ENCODE measurements around the gene NTN1.
A peak's percentile ranks its signal among the peaks of the same experiment; 100 is the strongest.

The NTN1 gene

GRCh38 chr17:9169116-9169515 lies 147.8 kb downstream of the NTN1 start:
- no peak for DNase-seq

DNA sequence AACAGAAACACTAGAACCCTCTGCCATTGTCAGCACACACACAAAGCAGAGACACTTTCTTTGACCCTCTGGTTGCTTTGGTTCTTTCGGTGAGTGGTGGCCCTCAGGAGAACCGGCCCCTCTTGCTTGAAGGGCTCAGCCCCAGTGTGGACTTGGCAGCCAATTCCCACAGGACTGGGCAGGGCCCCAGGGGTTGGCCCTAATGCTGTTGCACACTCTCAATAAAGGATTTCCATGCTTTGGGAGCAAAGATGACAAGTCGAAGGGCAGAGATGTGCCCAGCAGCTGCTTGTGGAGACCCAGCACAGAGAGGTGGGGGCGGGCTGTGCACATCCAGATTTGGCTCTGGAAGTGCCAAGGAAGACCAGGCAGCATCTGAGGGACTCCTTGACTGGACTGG lies 149.0 kb downstream of the NTN1 start:
- DNase-seq: no peak

- no peak for DNase-seq
Observed at GRCh38 chr17:9170853-9171252, 149.5 kb downstream of the NTN1 start.

- no peak for DNase-seq
Observed at GRCh38 chr17:9173386-9173983, 152.2 kb downstream of the NTN1 start.

DNA sequence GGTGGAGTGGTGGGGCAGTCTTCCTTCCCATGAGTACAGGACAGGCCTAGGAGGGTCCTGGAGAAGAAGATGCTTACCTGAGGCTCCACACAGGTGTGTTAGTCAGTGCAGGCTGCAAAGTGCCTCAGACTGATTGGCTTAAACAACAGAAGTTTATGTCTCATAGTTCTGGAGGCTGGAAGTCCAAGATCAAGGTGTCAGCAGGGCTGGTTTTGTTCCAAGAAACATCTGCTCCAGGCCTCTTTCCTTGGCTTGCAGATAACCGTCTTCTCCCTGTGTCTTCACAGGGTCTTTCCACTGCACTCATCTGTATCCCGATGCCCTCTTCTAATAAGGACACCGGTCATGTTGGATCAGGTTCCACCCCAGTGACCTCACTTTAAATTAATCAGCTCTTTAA lies 153.0 kb downstream of the NTN1 start:
- no peak for DNase-seq

- DNase-seq: no peak
Observed at GRCh38 chr17:9174779-9175574, 153.7 kb downstream of the NTN1 start.

DNA sequence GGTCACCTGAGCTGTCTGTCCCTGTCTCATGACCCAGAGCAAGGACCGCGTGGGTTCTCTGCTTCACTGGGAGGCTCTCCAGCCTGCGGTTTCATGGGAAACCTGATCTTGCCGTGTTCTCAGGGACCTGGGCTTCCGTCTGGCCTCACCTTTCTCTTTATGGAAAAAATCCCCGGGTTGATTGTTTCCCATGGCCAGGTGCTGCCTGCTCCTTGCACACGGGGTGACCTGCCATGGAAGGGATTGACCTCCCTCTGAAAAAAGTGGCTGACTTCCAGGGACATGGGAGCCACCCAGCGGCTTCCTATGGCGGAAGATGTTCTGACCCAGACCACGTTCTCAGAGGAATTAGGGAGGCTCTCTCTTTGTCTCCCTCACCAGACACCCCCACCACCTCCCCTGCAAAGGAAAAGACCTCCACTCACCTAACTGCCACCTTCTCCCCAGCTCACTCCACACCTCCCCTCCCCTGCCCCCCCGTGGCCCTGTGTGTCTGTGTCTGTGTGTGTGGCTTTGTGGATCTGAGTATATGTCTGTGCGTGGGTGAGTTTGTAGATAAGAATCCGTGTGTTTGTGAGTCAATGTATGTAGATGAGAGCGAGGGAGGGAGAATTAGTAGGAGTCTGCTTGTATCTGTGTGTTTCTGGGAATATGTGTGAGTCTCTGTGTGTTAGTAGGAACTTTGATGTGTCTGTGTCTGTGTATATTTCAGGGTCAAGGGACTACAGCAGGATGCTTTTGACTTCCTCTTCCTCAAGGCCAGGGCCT lies 154.6 kb downstream of the NTN1 start:
- peak; percentile 8 for DNase-seq

DNA sequence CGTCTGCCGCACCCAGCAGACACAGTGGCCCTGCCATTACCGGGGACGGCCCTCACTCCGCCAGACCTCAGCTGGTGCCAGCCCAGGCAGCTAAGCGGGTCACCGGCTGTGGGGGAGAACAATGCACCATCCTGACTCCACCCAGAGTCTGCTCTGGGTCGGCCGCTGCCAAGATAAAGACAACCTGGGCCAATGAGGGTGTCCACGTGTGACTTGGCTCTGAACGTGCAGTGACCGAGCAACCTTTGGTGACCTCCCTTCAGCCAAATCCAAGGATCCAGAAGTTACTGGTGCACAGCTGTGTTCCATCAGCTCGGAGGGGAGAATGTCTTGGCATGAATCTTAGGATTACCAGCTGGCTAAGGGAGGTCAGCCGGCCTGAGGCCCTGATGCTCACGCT lies 155.9 kb downstream of the NTN1 start:
- no peak for DNase-seq

GRCh38 chr17:9178319-9178718 lies 157.0 kb downstream of the NTN1 start:
- DNase-seq: no peak

- DNase-seq: no peak
Observed at GRCh38 chr17:9179602-9180001, 158.3 kb downstream of the NTN1 start.

DNA sequence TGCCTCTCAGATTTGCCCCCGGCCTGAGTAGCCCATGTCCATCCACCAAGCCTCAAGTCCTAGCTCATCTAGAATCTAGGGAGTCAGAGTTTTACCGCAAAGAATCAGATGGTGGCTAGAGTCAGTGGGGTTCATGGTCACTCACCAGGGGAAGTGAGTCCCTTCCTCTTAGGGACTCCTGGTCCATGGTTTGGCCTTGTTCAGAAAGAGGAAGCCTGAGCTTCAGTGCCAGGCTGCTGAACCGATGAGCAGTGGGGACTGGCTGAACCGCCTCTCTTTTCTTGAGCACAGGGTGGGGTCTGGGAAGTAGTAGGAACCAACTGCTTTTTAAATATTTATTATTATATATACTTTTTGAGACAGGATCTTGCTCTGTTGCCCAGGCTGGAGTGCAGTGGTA lies 160.3 kb downstream of the NTN1 start:
- DNase-seq: no peak

DNA sequence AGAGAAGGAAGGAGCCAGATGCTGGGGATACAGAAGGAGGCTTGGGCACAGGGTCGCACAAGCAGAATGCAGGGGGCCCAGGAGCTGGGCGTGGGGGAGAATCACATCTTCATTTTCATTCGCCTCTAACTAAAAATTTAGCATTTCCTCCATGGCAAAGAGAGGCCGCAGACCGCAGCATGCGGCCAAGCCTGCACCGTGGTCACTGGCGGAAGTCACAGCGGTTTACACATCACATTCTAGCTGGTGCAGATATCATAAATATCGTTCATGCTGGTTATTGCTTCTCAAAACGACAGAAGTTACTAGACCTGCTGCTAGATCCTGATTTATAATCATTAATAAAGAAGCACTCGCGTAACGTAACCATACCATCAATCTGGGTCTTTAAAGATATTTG lies 162.0 kb downstream of the NTN1 start:
- DNase-seq: no peak

- DNase-seq: no peak
Observed at GRCh38 chr17:9185142-9185541, 163.8 kb downstream of the NTN1 start.

DNA sequence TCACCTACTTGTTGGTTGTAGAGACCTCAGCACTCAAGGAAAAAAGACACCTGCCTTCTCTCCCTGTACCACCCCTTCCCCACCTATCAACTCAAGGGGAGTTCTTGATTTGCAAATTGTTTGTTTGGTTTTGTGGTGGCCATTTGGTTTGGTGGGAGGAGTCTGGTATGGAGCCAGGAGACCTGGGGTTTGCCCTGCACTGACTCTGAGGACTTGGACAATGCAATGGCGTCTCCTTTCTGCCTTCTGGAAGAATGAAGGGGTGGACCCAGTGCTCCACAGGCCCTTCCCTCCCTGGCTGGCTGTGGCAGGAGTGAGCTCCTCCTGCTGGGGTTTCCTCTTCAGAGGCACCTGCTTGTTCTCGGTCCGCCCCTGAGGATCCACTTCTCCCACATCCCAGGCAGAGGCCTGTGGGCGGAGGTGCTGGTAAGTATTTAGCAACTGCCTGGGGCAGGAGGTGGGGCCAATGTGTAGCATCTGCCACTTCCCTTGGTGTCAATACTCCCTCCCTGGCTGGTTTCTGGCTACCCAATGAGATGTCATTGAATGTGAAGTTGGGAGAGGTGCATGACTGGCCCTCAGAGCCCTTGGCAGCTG lies 164.5 kb downstream of the NTN1 start:
- no peak for DNase-seq

- no peak for DNase-seq
Observed at GRCh38 chr17:9187828-9188227, 166.5 kb downstream of the NTN1 start.

GRCh38 chr17:9188367-9188766 lies 167.1 kb downstream of the NTN1 start:
- no peak for DNase-seq

GRCh38 chr17:9189870-9190269 lies 168.6 kb downstream of the NTN1 start:
- DNase-seq: no peak

DNA sequence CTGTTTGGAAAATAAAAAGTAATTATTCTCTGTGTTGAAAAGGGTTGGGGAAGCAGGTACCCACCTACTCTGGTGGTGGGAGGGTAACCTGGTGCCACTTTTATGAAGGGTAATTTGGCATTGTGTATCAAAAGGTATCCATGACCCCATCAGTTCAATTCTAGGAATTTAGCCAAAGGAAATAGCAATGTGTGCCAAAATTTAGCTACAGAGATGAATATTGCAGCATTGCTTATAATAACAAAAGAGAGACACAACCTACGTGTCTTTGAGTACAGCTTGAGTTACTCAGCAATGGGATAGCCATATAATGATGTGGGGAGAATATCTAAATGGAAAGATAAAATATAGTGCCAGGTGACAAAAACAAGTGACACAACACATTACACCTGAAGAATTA lies 170.7 kb downstream of the NTN1 start:
- no peak for DNase-seq

GRCh38 chr17:9195411-9195810 lies 174.1 kb downstream of the NTN1 start:
- DNase-seq: no peak

- DNase-seq: no peak
Observed at GRCh38 chr17:9195961-9196670, 174.8 kb downstream of the NTN1 start.

- DNase-seq: no peak
Observed at GRCh38 chr17:9199571-9200551, 178.6 kb downstream of the NTN1 start.

All from stimulated activated CD4-positive, alpha-beta T cell treated with anti-CD3 and anti-CD28 coated beads, Interleukin-15, amount 100 ng/mL, for 24 hours (primary cell).